ENCODE results near the gene PCP4L1. TPM values are rescaled to one million over a fixed set of nuclear protein-coding genes. Genes with fewer than 3 reads are reported as not detected.
A peak's percentile ranks its signal among the peaks of the same experiment; 100 is the strongest.
"Not testable (repeated sequence)": the region's sequence is repeated elsewhere in the genome, so short reads cannot be mapped to it uniquely, and the experiment has no call there.

PCP4L1 gene
- total RNA-seq, 6 donors from 2014 or later: 1.0 to 8.1 (median 5.0) TPM

GRCh38 chr1:161311595-161312181 is 53.1 kb downstream of the PCP4L1 start:
- no peaks in the 10 kb centered on the region for H3K9me3 ChIP-seq
- WGBS, 2 donors: 90 to 93% methylated on average over 4 of the region's 4 CpGs
- no peak overlapping the region for H3K4me3 ChIP-seq
- DNase-seq (no peak), ATAC-seq (ENCODE audit: low FRiP score in 2 of 2) (no peak)
- no peaks in the 10 kb centered on the region for H3K27me3 ChIP-seq
- no peaks in the 10 kb centered on the region for H3K36me3 ChIP-seq
- peaks cover 14 to 27% (median 18%) of the 10 kb centered on the region in 4 donors for H3K4me1 ChIP-seq
- no peak for TF ChIP-seq POLR2AphosphoS5 (IDR thresholded peaks at IDR 0.05)
- no peak for TF ChIP-seq EP300 (IDR thresholded peaks at IDR 0.05)
- no peak overlapping the region for H3K27ac ChIP-seq

DNA sequence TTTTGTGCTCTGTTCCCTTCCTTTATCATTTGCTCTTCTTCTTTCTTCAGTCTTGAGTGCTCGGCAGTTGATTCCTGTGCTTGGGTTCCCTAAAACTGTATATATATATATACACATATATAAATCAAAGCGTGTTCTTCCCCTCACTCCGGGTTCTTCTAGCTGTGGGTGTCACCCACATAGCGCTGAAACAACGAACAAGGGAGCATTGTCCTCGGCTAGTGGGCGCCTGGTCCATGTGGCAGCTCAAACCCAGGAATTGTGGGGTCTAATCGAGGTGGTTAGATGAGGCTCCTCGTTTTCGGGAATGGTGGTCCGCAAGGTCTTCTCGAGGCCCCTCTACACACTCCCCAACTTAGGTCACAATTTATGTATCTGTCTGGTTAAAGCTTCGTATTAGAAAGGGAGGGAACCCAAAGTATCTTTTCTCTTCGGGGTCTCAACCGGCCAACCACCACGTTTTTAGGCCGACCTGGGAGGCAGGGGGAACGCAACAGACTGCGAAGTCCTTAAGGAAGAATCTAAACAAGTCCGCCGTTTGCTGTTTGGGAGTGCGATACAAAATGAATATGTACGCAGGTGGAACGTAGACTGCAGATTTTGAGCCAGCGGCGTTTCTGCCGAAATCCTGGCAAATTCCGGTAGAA is 55.1 kb downstream of the PCP4L1 start:
- H3K27ac ChIP-seq: peak overlapping the region; percentile 93 to 98 (median 96)
- H3K9me3 ChIP-seq: no peaks in the 10 kb centered on the region
- no peaks in the 10 kb centered on the region for H3K27me3 ChIP-seq
- H3K4me3 ChIP-seq: peak overlapping the region; percentile 73 to 91 (median 82)
- H3K4me1 ChIP-seq: peaks cover 9 to 21% (median 13%) of the 10 kb centered on the region in 4 donors
- WGBS, 2 donors: 35 to 36% methylated on average over 28 of the region's 28 CpGs
- H3K36me3 ChIP-seq: peaks cover 0 to 1% (median 0%) of the 10 kb centered on the region in 4 donors
- ATAC-seq (ENCODE audit: low FRiP score in 2 of 2) (no peak), DNase-seq (no peak)
- TF ChIP-seq POLR2A (IDR thresholded peaks at IDR 0.05) (no peak), POLR2AphosphoS5 (IDR thresholded peaks at IDR 0.05) (no peak), EP300 (IDR thresholded peaks at IDR 0.05) (no peak)

GRCh38 chr1:161314201-161314981 is 55.8 kb downstream of the PCP4L1 start, which contains the start of gene SDHC:
SDHC (plus strand) TSS chr1:161314381; CDS start chr1:161314406, 25 bp downstream.
- Histone ChIP-seq H3K27ac (peak within 1 kb of the TSS; percentile 93 to 98 (median 96)), H3K36me3 (peaks cover 0 to 5% (median 1%) of the 10 kb centered on the region in 4 donors), H3K4me1 (peaks cover 9 to 21% (median 13%) of the 10 kb centered on the region in 4 donors), H3K4me3 (peak within 1 kb of the TSS; percentile 73 to 91 (median 82)), H3K9me3 (no peaks in the 10 kb centered on the region), H3K27me3 (no peaks in the 10 kb centered on the region)
- TF ChIP-seq POLR2A (IDR thresholded peaks at IDR 0.05) (peak; percentile 13 to 87 (median 79)), POLR2AphosphoS5 (IDR thresholded peaks at IDR 0.05) (peak; percentile 92 to 96), EP300 (IDR thresholded peaks at IDR 0.05) (peak in 1 of 4 donors; percentile 75)
- TF ChIP-seq, protein P1, sequence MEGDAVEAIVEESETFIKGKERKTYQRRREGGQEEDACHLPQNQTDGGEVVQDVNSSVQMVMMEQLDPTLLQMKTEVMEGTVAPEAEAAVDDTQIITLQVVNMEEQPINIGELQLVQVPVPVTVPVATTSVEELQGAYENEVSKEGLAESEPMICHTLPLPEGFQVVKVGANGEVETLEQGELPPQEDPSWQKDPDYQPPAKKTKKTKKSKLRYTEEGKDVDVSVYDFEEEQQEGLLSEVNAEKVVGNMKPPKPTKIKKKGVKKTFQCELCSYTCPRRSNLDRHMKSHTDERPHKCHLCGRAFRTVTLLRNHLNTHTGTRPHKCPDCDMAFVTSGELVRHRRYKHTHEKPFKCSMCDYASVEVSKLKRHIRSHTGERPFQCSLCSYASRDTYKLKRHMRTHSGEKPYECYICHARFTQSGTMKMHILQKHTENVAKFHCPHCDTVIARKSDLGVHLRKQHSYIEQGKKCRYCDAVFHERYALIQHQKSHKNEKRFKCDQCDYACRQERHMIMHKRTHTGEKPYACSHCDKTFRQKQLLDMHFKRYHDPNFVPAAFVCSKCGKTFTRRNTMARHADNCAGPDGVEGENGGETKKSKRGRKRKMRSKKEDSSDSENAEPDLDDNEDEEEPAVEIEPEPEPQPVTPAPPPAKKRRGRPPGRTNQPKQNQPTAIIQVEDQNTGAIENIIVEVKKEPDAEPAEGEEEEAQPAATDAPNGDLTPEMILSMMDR (IDR thresholded peaks at IDR 0.05): peak in 2 of 6 experiments; percentile 8 to 28
- DNase-seq (peak; percentile 88 to 97), ATAC-seq (ENCODE audit: low FRiP score in 2 of 2) (peak; percentile 97 to 100)
- 2% methylated on average over 17 to 45 of the region's 45 CpGs for WGBS, 2 donors

DNA sequence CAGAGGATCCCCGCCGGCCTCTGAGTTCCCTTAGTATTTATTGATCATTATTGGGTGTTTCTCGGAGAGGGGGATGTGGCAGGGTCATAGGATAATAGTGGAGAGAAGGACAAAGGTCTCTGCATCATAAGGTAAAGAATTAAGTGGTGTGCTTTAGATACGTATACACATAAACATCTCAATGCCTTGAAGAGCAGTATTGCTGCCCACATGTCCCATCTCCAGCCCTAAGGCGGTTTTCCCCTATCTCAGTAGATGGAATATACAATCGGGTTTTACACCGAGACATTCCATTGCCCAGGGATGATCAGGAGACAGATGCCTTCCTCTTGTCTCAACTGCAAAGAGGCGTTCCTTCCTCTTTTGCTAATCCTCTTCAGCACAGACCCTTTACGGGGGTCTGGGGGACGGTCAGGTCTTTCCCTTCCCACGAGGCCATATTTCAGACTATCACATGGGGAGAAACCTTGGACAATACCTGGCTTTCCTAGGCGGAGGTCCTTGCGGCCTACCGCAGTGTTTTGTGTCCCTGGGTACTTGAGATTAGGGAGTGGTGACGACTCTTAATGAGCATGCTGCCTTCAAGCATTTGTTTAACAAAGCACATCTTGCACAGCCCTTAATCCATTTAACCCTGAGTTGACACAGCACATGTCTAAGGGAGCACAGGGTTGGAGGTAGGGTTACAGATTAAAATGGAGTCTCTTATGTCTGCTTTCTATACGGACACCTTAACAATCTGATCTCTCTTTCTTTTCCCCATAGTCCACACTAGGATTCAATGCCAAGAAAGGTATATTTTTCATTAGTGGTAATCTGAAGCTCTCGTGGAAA is 57.5 kb downstream of the PCP4L1 start:
- Histone ChIP-seq H3K4me1 (peaks cover 9 to 21% (median 13%) of the 10 kb centered on the region in 4 donors), H3K36me3 (peaks cover 0 to 10% (median 1%) of the 10 kb centered on the region in 4 donors)
- H3K27ac ChIP-seq; H3K27me3 ChIP-seq; ATAC-seq (ENCODE audit: low FRiP score in 2 of 2); H3K9me3 ChIP-seq; DNase-seq; H3K4me3 ChIP-seq: not testable (repeated sequence)
- WGBS, 2 donors: 74 to 75% methylated on average over 17 of the region's 17 CpGs

DNA sequence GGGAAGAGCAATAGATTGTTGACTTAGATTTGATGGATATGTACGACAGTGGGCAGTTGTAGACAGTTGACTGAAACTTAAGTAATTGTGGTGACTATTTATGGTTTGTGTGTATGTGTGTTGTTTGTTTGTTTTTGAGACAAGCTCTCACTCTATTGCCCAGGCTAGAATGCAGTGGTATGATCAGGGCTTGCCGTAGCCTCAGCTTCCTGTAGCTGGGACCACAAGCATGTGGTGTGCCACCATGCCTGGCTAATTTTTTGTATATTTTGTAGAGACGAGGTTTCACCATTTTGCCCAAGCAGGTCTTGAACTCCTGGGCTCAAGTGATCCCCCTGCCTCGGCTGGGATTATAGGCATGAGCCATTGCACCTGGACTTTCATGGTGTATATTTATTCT is 65.5 kb downstream of the PCP4L1 start:
- no peak overlapping the region for H3K27ac ChIP-seq
- no peak overlapping the region for H3K4me3 ChIP-seq
- WGBS, 2 donors: 73 to 91% methylated on average over 4 of the region's 4 CpGs
- DNase-seq: no peak
- TF ChIP-seq, protein P1 (IDR thresholded peaks at IDR 0.05): no peak
- TF ChIP-seq POLR2AphosphoS5 (IDR thresholded peaks at IDR 0.05) (no peak), POLR2A (IDR thresholded peaks at IDR 0.05) (no peak), EP300 (IDR thresholded peaks at IDR 0.05) (no peak)
- H3K27me3 ChIP-seq: no peaks in the 10 kb centered on the region
- no peaks in the 10 kb centered on the region for H3K9me3 ChIP-seq
- no peak for ATAC-seq (ENCODE audit: low FRiP score in 2 of 2)
- peaks cover 9 to 68% (median 28%) of the 10 kb centered on the region in 4 donors for H3K36me3 ChIP-seq
- H3K4me1 ChIP-seq: no peaks in the 10 kb centered on the region
